HepG2 (cell line): Measurements from ENCODE around the gene STX4. TPM values are rescaled to one million over a fixed set of nuclear protein-coding genes. Genes with fewer than 3 reads are reported as not detected.

Source experiments
- FOXK1 ChIP-seq: sonication (generic); formaldehyde crosslinking; IDR thresholded peaks from 2 replicates; pipeline ENCODE4 v1.4.0; 2020; ENCODE audit warnings: low read depth, missing genetic modification reagents, borderline replicate concordance
- GLI4 ChIP-seq: sonication (generic); formaldehyde crosslinking; IDR thresholded peaks from 2 replicates; pipeline ENCODE4 v1.5.1; 2020; ENCODE audit warnings: missing genetic modification reagents, mild to moderate bottlenecking, moderate library complexity, borderline replicate concordance
- HNRNPK ChIP-seq: fragments of 200-400 bp; formaldehyde crosslinking; IDR thresholded peaks from 2 replicates; pipeline ENCODE4 v1.6.1; 2018; ENCODE audit warnings: low read length, low read depth, moderate library complexity, mild to moderate bottlenecking; ENCODE audit not compliant: poor library complexity, severe bottlenecking
- IRF2 ChIP-seq: IDR thresholded peaks from 2 replicates; pipeline ENCODE4 v1.6.1; 2018; ENCODE audit warnings: missing genetic modification reagents, missing compliant biosample characterization
- NR2F1 ChIP-seq, 2 experiments: fragments of 450-650 bp in 1 of 2; formaldehyde crosslinking in 1 of 2; IDR thresholded peaks; 2 replicates each; pipeline versions ENCODE4 v1.5.0 to v1.6.1; 2016 to 2020; ENCODE audit warnings: mild to moderate bottlenecking in 1 of 2, missing compliant biosample characterization in 1 of 2, missing genetic modification reagents in 1 of 2, moderate library complexity in 1 of 2
- PAF1 ChIP-seq: IDR thresholded peaks from 2 replicates; pipeline ENCODE4 v1.6.1; 2016; ENCODE audit warnings: missing genetic modification reagents, missing compliant biosample characterization
- PRMT3 ChIP-seq: sonication (generic); formaldehyde crosslinking; IDR thresholded peaks from 2 replicates; pipeline ENCODE4 v1.8.1; 2022; ENCODE audit warnings: low read depth, mild to moderate bottlenecking, moderate library complexity, missing genetic modification reagents, borderline replicate concordance
- ZMAT3 ChIP-seq: sonication (generic); formaldehyde crosslinking; conservative IDR thresholded peaks from 2 replicates; pipeline ENCODE4 v1.7.0; 2021; ENCODE audit warnings: missing genetic modification reagents
- ZNF124 ChIP-seq: sonication (generic); formaldehyde crosslinking; IDR thresholded peaks from 2 replicates; pipeline ENCODE4 v1.4.0; 2020; ENCODE audit warnings: missing genetic modification reagents
- ZNF430 ChIP-seq: sonication (generic); formaldehyde crosslinking; IDR thresholded peaks from 2 replicates; pipeline ENCODE4 v1.9.0; 2021; ENCODE audit warnings: mild to moderate bottlenecking, missing genetic modification reagents
- ZNF577 ChIP-seq: sonication (generic); formaldehyde crosslinking; IDR thresholded peaks from 2 replicates; pipeline ENCODE4 v1.4.0; 2020; ENCODE audit warnings: mild to moderate bottlenecking, low read depth, missing genetic modification reagents, borderline replicate concordance
- ZNF644 ChIP-seq: IDR thresholded peaks from 2 replicates; pipeline ENCODE4 v1.6.1; 2016; ENCODE audit warnings: low read depth
- ZNF724P ChIP-seq: sonication (generic); formaldehyde crosslinking; IDR thresholded peaks from 2 replicates; pipeline ENCODE4 v1.8.0; 2022; ENCODE audit warnings: missing genetic modification reagents, borderline replicate concordance
- polyA plus RNA-seq, 8 experiments: library from polyadenylated mRNA; depleted of rRNA in 3 of 8; stranded (reverse) in 7 of 8; unstranded in 1 of 8; fragments of >200 nt; fragmentation: Illumina TruSeq in 4 of 8; extraction: Trizol in 4 of 8; gene quantifications; 2 replicates each; pipeline versions ENCODE4 v1.2.1 to v1.2.3, GENCODE V29; 2011 to 2016; ENCODE audit warnings: low read depth in 4 of 8, missing spikeins in 1 of 8, mixed read lengths in 1 of 8; ENCODE audit not compliant: insufficient read depth in 1 of 8
- total RNA-seq, 5 experiments: library from RNA; depleted of rRNA; stranded (reverse); fragments of >200 nt; fragmentation: Illumina TruSeq; extraction: Trizol; gene quantifications; 2 replicates each; pipeline ENCODE4 v1.2.3, GENCODE V29; 2016; ENCODE audit warnings: low read depth in 1 of 5
- TF ChIP-seq, protein P1 (sequence below): sonication (generic); formaldehyde crosslinking; IDR thresholded peaks from 2 replicates; pipeline ENCODE4 v1.5.1; 2020; ENCODE audit warnings: mild to moderate bottlenecking, missing genetic modification reagents, moderate library complexity
- TF ChIP-seq, protein P2 (sequence below): sonication (generic); formaldehyde crosslinking; IDR thresholded peaks from 2 replicates; pipeline ENCODE4 v1.5.0; 2020; ENCODE audit warnings: mild to moderate bottlenecking, missing genetic modification reagents, borderline replicate concordance
- TF ChIP-seq, protein P3 (sequence below): IDR thresholded peaks from 2 replicates; pipeline ENCODE4 v1.6.1; 2016; ENCODE audit warnings: missing biosample characterization, missing genetic modification reagents, low read depth

The STX4 gene
- total and polyA plus RNA-seq, 2 of the 13 experiments (the other 11 are each of a cell fraction or from before 2014, with no cell fraction given): 29.2 to 34.6 TPM

DNA sequence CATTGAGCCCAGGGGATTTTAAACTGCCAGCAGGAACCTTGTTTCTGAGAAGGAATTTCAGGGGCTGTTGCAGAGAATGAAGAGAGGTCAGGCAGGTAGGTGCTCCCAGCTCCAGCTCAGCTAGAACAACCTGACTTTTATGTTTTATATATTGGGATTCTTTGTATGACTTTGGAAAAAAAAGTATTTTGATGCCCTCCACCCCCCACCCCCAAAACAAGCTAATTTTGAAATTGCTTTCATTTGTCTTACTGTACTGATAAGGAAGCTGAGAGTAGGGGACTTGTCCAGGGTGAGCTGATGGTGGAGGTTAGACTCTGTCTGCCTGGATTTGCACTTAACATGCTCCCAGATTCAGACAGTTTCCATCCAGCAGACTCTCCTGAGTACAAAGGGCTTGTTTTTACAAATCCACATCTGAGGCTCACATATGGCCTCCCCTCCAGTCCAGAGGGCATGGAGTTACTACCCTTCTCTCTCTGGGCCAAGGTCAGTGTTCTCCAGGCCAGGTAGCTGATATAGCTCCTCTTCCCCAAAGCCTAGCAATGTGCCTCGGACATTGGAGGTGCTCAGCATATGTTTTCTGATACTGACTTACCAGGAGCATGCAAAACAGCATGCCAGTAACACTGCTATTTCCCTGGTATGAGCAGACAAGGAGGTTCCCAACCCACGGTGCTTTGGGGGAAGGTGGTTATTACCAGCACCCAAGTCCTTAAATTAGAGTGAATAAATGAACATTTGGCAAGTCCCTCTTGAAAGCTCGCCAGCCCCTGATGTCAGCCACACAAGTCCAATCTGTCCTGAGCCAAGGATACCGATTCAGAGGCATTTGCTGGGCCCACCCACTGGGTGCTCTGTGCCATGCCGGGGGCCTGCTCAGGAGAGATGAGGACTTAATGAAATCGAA, 34.3 kb upstream of the STX4 start (continued):
- TF ChIP-seq GLI4 (CRISPR knock-in tag): 0 out of 2 replicates have a peak, but pooled peaks have one; percentile 84
- no peak for TF ChIP-seq ZMAT3 (CRISPR knock-in tag)
- no peak for TF ChIP-seq ZNF124 (CRISPR knock-in tag)
- no peak for TF ChIP-seq ZNF577
- 0 out of 2 replicates have a peak, but pooled peaks have one; percentile 60 for TF ChIP-seq ZNF724P
- TF ChIP-seq, protein P1, sequence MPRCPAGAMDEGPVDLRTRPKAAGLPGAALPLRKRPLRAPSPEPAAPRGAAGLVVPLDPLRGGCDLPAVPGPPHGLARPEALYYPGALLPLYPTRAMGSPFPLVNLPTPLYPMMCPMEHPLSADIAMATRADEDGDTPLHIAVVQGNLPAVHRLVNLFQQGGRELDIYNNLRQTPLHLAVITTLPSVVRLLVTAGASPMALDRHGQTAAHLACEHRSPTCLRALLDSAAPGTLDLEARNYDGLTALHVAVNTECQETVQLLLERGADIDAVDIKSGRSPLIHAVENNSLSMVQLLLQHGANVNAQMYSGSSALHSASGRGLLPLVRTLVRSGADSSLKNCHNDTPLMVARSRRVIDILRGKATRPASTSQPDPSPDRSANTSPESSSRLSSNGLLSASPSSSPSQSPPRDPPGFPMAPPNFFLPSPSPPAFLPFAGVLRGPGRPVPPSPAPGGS: peak; percentile 83; the same call in 1 of the 2 replicates
- TF ChIP-seq FOXK1 (CRISPR knock-in tag): 0 out of 2 replicates have a peak, but pooled peaks have one; percentile 19
- TF ChIP-seq ZNF644: peak; percentile 72; the same call in 1 of the 2 replicates
- TF ChIP-seq, protein P2, sequence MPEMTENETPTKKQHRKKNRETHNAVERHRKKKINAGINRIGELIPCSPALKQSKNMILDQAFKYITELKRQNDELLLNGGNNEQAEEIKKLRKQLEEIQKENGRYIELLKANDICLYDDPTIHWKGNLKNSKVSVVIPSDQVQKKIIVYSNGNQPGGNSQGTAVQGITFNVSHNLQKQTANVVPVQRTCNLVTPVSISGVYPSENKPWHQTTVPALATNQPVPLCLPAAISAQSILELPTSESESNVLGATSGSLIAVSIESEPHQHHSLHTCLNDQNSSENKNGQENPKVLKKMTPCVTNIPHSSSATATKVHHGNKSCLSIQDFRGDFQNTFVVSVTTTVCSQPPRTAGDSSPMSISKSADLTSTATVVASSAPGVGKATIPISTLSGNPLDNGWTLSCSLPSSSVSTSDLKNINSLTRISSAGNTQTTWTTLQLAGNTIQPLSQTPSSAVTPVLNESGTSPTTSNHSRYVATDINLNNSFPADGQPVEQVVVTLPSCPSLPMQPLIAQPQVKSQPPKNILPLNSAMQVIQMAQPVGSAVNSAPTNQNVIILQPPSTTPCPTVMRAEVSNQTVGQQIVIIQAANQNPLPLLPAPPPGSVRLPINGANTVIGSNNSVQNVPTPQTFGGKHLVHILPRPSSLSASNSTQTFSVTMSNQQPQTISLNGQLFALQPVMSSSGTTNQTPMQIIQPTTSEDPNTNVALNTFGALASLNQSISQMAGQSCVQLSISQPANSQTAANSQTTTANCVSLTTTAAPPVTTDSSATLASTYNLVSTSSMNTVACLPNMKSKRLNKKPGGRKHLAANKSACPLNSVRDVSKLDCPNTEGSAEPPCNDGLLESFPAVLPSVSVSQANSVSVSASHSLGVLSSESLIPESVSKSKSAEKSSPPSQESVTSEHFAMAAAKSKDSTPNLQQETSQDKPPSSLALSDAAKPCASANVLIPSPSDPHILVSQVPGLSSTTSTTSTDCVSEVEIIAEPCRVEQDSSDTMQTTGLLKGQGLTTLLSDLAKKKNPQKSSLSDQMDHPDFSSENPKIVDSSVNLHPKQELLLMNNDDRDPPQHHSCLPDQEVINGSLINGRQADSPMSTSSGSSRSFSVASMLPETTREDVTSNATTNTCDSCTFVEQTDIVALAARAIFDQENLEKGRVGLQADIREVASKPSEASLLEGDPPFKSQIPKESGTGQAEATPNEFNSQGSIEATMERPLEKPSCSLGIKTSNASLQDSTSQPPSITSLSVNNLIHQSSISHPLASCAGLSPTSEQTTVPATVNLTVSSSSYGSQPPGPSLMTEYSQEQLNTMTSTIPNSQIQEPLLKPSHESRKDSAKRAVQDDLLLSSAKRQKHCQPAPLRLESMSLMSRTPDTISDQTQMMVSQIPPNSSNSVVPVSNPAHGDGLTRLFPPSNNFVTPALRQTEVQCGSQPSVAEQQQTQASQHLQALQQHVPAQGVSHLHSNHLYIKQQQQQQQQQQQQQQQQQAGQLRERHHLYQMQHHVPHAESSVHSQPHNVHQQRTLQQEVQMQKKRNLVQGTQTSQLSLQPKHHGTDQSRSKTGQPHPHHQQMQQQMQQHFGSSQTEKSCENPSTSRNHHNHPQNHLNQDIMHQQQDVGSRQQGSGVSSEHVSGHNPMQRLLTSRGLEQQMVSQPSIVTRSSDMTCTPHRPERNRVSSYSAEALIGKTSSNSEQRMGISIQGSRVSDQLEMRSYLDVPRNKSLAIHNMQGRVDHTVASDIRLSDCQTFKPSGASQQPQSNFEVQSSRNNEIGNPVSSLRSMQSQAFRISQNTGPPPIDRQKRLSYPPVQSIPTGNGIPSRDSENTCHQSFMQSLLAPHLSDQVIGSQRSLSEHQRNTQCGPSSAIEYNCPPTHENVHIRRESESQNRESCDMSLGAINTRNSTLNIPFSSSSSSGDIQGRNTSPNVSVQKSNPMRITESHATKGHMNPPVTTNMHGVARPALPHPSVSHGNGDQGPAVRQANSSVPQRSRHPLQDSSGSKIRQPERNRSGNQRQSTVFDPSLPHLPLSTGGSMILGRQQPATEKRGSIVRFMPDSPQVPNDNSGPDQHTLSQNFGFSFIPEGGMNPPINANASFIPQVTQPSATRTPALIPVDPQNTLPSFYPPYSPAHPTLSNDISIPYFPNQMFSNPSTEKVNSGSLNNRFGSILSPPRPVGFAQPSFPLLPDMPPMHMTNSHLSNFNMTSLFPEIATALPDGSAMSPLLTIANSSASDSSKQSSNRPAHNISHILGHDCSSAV (CRISPR knock-in tag): no peak
- peak; percentile 36; the same call in 1 of the 2 replicates for TF ChIP-seq ZNF430 (CRISPR knock-in tag)
- no peak; the same call in 1 of the 2 replicates for TF ChIP-seq IRF2
- TF ChIP-seq NR2F1 (CRISPR knock-in tag; IDR thresholded peaks at IDR 0.05): peak in 1 of 2 experiments; percentile 71; a peak in 1 of 4 replicates
- TF ChIP-seq, protein P3, sequence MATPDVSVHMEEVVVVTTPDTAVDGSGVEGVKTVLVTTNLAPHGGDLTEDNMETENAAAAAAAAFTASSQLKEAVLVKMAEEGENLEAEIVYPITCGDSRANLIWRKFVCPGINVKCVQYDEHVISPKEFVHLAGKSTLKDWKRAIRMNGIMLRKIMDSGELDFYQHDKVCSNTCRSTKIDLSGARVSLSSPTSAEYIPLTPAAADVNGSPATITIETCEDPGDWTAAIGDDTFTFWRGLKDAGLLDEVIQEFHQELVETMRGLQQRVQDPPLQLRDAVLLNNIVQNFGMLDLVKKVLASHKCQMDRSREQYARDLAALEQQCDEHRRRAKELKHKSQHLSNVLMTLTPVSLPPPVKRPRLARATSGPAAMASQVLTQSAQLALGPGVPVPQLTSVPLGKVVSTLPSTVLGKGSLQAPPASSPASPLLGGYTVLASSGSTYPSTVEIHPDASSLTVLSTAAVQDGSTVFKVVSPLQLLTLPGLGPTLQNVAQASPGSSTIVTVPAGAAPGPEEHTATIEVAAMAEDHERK (CRISPR knock-in tag): no peak
- TF ChIP-seq HNRNPK: no peak
- no peak for TF ChIP-seq PAF1
- no peak for TF ChIP-seq PRMT3 (CRISPR knock-in tag)
